ENCODE data around the gene SIRT6.

The SIRT6 gene

GRCh38 chr19:4178990-4179389 is 3.4 kb downstream of the SIRT6 start:
- H3K27ac ChIP-seq, result no peak overlapping the region
- TF ChIP-seq CTCF (conservative IDR thresholded peaks at IDR 0.05), result no peak
- TF ChIP-seq ZFX (IDR thresholded peaks at IDR 0.05), result no peak

DNA sequence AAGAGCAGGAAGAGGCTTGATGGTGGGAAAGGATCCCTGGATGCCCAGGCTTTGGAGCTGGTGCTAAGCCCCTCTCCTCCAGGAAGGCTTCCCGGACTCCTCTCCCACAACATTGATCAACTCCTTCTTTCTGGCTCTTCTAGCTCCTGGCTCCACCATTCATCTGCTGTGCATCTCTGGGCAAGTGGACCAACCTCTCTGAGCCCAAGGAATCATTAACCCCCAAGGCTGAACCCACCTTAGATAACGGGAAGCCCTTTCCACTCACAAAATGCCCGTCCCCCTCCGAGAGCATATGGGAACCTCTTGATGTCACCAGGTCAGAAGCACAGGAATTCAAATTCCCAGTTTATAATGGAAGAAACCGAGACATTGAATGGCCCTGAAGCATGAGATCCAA is 5.2 kb downstream of the SIRT6 start:
- no peak overlapping the region for H3K27ac ChIP-seq
- TF ChIP-seq CTCF (conservative IDR thresholded peaks at IDR 0.05), result no peak
- TF ChIP-seq ZFX (IDR thresholded peaks at IDR 0.05), result no peak

DNA sequence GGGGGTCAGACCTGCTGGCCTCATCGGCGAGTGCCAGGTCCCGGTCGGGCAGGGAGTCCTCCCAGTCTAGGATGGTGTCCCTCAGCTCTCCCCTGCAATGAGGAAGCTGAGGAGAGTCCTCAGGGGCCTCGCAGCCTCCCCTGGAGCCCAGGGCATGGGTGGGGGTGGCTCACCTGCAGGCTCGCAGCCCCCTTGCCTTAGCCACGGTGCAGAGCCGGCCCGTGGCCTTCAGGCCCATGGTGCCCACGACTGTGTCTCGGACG is 6.8 kb downstream of the SIRT6 start:
- TF ChIP-seq ZFX (IDR thresholded peaks at IDR 0.05) (no peak), CTCF (conservative IDR thresholded peaks at IDR 0.05) (no peak)
- no peak overlapping the region for H3K27ac ChIP-seq

GRCh38 chr19:4174895-4175668 is 7.3 kb downstream of the SIRT6 start:
- H3K27ac ChIP-seq, result no peak overlapping the region
- TF ChIP-seq CTCF (conservative IDR thresholded peaks at IDR 0.05), result no peak
- no peak for TF ChIP-seq ZFX (IDR thresholded peaks at IDR 0.05)

GRCh38 chr19:4174213-4174894 is 8.0 kb downstream of the SIRT6 start:
- no peak overlapping the region for H3K27ac ChIP-seq
- TF ChIP-seq CTCF (conservative IDR thresholded peaks at IDR 0.05) (no peak), ZFX (IDR thresholded peaks at IDR 0.05) (no peak)

GRCh38 chr19:4173479-4174212 is 8.7 kb downstream of the SIRT6 start:
- TF ChIP-seq CTCF (conservative IDR thresholded peaks at IDR 0.05) (no peak), ZFX (IDR thresholded peaks at IDR 0.05) (no peak)
- no peak overlapping the region for H3K27ac ChIP-seq

- TF ChIP-seq ZFX (IDR thresholded peaks at IDR 0.05) (no peak), CTCF (conservative IDR thresholded peaks at IDR 0.05) (no peak)
- no peak overlapping the region for H3K27ac ChIP-seq
These were observed 9.4 kb downstream of the SIRT6 start for GRCh38 chr19:4172861-4173473.

All from C4-2B (cell line).